Mesothelial cell of epicardium (in vitro differentiated cells): ENCODE measurements around the gene IRF2. TPM values are rescaled to one million over a fixed set of nuclear protein-coding genes. Genes with fewer than 3 reads are reported as not detected.

ENCODE experiments used
- DNase-seq, 2 experiments: peaks; one replicate each; pipeline ENCODE4 v3.0.0; 2021; ENCODE audit warnings: low spot score in 2 of 2; ENCODE audit not compliant: unreplicated experiment in 2 of 2
- H3K27ac Mint-ChIP-seq: 2 replicates; pipeline ENCODE4 v1.8.0; 2021; ENCODE audit warnings: mixed read lengths
- H3K27me3 Mint-ChIP-seq: 2 replicates; pipeline ENCODE4 v1.8.0; 2021; ENCODE audit warnings: low read depth, mixed read lengths
- H3K36me3 Mint-ChIP-seq: 2 replicates; pipeline ENCODE4 v1.8.0; 2021; ENCODE audit warnings: mixed read lengths
- H3K4me1 Mint-ChIP-seq: 2 replicates; pipeline ENCODE4 v1.8.0; 2021; ENCODE audit warnings: mixed read lengths
- H3K4me3 Mint-ChIP-seq: 2 replicates; pipeline ENCODE4 v1.8.0; 2021; ENCODE audit warnings: mild to moderate bottlenecking, moderate library complexity, mixed read lengths
- H3K9me3 Mint-ChIP-seq: 2 replicates; pipeline ENCODE4 v1.8.0; 2021; ENCODE audit warnings: mixed read lengths
- total RNA-seq: library from RNA; stranded (reverse); gene quantifications from 3 replicates; pipeline ENCODE4 v1.2.1, GENCODE V29; 2021
- TF ChIP-seq, protein P1 (sequence below): fragments of 200-600 bp; sonication (generic); IDR thresholded peaks from one replicate; pipeline ENCODE4 v1.5.0; 2021; ENCODE audit warnings: antibody characterized with exemption; ENCODE audit not compliant: unreplicated experiment

Gene IRF2
- total RNA-seq, 1 donor from 2014 or later: 15.8 TPM

DNA sequence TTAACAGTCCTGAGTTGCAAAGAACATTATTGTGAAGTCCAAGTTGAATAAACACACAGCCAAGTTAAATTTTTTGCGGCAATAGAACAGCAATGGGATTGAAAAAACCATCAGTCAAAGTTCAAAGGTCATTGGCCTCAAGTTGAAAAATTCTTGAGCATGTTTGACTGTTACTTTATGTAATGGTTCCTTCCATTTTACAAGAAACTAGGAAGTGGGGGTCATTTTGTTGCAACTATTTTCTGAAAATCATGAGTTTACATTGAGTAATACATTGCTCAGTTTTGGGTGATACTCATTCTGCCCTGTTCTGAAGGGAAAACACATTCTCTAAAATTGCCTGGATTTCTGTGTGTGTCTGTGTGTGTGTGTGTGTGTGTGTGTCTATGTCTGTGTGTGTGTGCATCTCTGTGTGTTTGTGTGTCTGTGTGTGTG is 5.2 kb upstream of the IRF2 start:
- Mint-ChIP-seq H3K4me3 (no peak overlapping the region), H3K9me3 (peaks cover 8% of the 10 kb centered on the region), H3K36me3 (no peaks in the 10 kb centered on the region), H3K4me1 (peaks cover 19% of the 10 kb centered on the region), H3K27ac (no peak overlapping the region), H3K27me3 (no peaks in the 10 kb centered on the region)
- TF ChIP-seq, protein P1, sequence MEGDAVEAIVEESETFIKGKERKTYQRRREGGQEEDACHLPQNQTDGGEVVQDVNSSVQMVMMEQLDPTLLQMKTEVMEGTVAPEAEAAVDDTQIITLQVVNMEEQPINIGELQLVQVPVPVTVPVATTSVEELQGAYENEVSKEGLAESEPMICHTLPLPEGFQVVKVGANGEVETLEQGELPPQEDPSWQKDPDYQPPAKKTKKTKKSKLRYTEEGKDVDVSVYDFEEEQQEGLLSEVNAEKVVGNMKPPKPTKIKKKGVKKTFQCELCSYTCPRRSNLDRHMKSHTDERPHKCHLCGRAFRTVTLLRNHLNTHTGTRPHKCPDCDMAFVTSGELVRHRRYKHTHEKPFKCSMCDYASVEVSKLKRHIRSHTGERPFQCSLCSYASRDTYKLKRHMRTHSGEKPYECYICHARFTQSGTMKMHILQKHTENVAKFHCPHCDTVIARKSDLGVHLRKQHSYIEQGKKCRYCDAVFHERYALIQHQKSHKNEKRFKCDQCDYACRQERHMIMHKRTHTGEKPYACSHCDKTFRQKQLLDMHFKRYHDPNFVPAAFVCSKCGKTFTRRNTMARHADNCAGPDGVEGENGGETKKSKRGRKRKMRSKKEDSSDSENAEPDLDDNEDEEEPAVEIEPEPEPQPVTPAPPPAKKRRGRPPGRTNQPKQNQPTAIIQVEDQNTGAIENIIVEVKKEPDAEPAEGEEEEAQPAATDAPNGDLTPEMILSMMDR: no peak
- DNase-seq: no peak

DNA sequence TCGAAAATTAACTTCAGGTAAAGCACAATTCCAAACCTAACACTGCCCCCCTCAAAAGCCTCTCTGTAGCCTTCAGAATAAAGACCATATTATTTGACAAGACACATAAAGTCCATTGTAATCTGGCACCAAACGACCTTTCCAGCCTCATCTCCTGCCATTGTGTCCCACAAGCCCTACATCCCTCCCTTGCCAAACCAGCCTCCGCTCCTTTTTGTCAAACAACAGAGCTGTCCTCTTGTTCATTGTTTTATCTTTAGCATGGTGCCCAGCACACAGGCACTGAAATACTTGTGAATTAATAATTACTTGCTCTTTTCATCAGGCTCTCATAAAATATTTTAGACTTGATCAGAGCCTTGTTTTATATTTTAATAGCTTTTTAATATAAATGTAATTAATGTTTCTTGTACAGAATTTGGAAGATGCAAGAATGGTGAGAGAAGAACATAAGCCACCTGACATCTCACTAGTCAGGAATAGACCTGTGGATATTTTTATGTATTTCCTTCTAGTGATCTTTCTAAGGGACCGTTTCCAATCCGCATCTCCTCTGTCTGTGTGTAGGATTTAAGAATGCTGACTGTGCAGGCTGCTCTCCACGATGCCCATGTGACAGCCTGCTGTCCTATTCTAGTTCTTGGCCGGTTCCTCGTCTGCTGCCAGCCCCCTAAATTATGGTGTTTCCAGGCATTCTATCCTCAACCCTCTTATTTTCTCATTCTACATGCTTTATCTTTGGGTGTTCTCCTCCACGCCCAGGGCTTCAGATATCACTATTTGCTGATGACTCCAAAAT is 3.0 kb upstream of the IRF2 start:
- Mint-ChIP-seq H3K9me3 (no peaks in the 10 kb centered on the region), H3K27me3 (no peaks in the 10 kb centered on the region), H3K4me1 (peaks cover 19% of the 10 kb centered on the region), H3K36me3 (no peaks in the 10 kb centered on the region), H3K4me3 (no peak overlapping the region), H3K27ac (peak overlapping the region; percentile 27)
- TF ChIP-seq, protein P1: no peak
- no peak for DNase-seq

DNA sequence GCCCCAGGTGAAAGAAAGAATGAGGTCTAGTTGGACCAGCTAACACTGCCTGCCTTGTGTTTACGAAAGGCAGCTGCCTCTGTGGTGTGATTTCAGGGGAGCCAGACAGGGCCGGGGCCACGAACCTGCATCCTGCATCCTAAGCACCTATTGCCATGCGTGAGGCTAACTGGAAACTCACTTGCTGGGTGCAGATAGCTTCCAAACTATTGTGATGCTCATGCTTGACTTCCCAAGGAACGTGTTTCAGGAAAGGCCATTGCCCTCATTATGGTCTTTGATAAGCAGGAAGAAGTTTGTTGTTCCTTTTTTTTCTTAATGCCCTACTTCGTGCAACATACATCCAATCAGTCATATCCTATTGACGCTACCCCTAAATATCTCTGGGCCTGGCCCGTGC is 2.3 kb upstream of the IRF2 start:
- Mint-ChIP-seq H3K27me3 (no peaks in the 10 kb centered on the region), H3K4me3 (no peak overlapping the region), H3K4me1 (peaks cover 26% of the 10 kb centered on the region), H3K27ac (peak overlapping the region; percentile 27), H3K9me3 (no peaks in the 10 kb centered on the region), H3K36me3 (no peaks in the 10 kb centered on the region)
- no peak for DNase-seq
- TF ChIP-seq, protein P1: no peak

- no peaks in the 10 kb centered on the region for H3K36me3 Mint-ChIP-seq
- H3K4me3 Mint-ChIP-seq: peak overlapping the region; percentile 94
- no peaks in the 10 kb centered on the region for H3K27me3 Mint-ChIP-seq
- peak overlapping the region; percentile 99 for H3K27ac Mint-ChIP-seq
- peaks cover 29% of the 10 kb centered on the region for H3K4me1 Mint-ChIP-seq
- TF ChIP-seq, protein P1: no peak
- DNase-seq: no peak
- no peaks in the 10 kb centered on the region for H3K9me3 Mint-ChIP-seq
Measured at GRCh38 chr4:184475498-184475897, 1.1 kb upstream of the IRF2 start.

DNA sequence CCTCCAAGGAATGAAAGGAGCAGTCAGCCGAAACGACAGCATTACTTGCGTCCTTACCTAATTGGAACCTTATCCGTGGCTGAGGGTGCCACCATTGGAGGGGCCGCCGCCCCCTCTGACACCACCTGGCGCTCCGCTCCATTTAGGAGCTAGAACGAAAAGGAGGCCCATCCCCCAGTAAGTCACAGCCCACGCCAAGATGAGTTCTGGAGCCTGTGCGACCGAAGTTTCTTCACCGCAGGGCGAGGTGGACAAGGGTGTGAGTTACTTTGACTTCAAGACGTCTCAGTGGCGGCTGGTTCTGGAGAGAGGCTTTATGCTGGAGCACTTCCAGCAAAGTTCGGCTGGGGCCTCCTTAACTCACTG is 729 bp upstream of the IRF2 start:
- Mint-ChIP-seq H3K9me3 (no peaks in the 10 kb centered on the region), H3K4me3 (peak overlapping the region; percentile 94), H3K4me1 (peaks cover 30% of the 10 kb centered on the region), H3K27me3 (no peaks in the 10 kb centered on the region), H3K27ac (peak overlapping the region; percentile 99), H3K36me3 (no peaks in the 10 kb centered on the region)
- TF ChIP-seq, protein P1: no peak
- DNase-seq: peak in 1 of 2 experiments; percentile 47
